Fibroblast of skin of left biceps (primary cell): ENCODE data around the gene FNDC10.
A peak's percentile ranks its signal among the peaks of the same experiment; 100 is the strongest.
"Not testable (repeated sequence)": the region's sequence is repeated elsewhere in the genome, so short reads cannot be mapped to it uniquely, and the experiment has no call there.

Source experiments
- DNase-seq, 2 experiments: peaks; one replicate each; pipeline ENCODE4 v3.0.0-alpha.2; 2013; ENCODE audit warnings: low read depth in 2 of 2

Gene FNDC10

DNA sequence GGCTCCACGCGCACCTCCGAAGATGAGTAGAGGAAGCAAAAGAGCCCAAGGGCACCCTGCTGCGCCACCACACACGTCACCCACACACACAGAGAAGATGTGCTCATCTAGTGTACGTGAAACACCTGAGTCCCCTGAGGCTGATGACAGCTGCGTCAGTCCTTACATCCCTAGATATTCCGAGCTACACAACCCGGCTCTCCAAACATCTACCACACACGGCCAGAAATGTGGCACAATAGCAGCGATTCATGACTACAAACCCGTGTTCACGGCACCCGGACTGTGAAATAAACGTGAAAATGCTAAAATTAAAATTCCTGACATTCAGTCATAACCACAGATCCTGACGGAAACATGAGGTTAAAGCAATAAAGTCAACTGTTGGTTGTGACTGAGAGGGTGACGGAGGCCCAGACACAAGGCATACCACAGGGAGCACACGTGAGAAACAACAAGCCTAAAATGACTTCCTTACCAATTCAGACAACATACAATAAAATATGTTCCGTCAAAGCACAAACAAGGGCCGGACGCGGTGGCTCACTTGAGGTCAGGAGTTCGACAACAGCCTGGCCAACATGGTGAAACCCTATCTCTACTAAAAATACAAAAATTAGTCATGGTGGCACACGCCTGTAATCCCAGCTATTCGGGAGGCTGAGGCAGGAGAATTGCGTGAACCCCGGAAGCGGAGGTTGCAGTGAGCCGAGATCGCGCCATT lies 32.6 kb downstream of the FNDC10 start:
- no peak for DNase-seq

DNA sequence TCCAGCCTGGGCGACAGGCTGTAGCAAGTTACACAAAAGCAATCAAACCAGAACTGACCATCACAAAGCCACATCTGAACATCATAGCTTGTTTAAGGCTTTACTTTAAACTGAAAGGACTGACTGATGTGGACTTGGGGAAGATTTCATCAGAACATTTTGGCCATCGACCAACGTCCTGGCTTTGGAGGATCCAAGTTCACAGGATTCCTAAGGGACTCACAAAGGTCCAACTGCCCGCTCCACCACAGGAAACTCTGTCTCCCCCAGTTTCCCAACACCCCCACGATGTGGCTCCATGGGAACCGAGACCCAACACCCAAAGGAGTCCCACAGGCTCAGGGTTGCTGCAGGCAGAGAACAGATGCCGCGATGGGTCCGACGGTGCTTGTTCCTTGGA lies 34.6 kb downstream of the FNDC10 start:
- no peak for DNase-seq

DNA sequence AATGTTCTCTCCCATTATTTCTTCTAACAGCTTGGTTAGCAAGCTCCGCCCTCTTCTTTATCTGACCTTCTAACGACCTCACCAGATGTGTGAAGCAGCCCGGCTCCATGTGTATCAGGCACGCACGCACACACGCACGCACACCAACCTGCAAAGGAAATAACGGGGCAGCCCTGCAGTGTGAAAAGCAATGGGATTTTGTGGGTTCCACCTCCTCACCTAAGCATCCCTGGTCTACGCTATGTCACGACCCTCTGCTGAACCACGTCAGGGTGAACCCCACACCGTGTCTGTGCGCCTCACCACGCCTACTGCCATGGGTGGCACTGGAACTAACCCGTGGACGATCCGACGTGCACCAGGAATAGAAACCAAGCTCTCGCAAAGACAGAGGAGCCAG lies 35.7 kb downstream of the FNDC10 start:
- no peak for DNase-seq

DNA sequence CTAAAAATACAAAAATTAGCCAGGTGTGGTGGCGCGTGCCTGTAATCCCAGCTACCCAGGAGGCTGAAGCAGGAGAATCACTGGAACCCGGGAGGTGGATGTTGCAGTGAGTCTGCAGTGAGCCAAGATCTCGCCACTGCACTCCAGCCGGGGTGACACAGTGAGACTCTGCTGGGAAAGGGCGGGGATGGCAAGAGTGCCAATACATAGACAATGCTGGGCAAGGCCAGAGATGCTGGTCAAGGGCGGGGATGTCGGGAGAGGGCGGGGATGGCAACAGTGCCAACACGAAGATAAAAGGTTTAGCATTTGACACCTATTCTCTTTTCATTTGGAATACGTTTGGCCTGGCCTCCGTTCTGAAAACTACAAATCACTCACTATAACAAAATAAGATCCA lies 36.2 kb downstream of the FNDC10 start:
- DNase-seq: no peak

DNA sequence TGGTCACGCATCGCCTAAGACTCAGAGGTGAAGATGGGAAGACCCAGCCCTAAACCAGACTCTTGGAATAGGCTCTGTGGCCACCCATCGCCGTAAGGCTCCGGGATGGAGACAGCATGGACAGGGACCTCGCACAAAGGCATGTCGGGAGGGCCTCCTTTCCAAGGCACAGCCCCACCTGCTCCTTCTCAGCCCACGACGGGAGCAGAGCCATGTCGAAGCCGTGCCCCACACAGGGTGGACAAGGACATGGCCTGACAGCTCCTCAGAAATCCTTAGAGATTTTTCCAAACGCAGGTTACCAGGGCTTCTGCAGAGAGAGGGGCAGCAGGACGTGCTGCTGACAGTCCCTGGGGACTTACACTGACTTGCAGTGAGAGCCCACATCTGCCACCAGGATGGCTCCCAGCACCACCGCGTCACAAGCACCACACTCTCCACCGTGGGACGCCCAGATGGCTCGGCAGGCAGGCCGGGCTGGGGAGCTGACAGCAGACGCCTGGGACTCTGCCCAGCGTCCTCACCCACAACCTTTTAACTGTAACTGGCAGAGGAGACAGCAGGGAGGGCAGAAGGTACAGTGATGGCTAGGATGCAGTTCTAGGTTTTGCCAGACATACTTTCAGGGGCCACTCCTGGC lies 37.3 kb downstream of the FNDC10 start:
- DNase-seq: no peak

DNA sequence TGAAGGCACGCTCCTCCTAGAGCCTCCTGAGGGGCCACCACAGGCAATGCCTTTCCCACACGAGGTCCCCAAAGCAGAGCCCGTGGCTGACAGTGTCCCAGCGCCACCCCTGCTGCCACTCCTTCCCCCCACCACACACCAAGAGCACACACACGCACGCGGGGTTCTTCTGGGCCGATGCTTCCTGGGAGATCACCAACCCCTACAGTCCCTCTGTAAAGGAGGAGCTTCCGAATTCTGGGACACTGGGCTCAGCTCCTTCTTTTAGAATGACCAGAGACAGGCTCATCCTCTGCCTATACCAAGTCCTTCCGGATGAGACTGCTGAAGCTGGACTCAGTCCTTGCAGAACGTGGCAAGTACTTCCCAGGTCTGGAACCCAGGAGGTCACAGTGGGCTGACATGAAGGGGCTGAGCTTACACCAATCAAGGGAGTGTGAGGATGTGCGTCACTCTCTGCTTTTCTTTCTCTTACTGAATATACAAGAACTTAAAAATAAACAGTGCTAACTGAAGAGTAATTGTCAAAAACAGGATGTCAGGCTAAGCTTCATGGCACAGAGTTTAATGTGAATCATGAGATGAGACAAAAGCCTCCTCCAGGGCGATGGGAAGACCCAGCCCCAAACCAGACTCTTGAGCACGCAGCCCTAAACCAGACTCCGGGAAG lies 38.0 kb downstream of the FNDC10 start:
- no peak for DNase-seq

DNA sequence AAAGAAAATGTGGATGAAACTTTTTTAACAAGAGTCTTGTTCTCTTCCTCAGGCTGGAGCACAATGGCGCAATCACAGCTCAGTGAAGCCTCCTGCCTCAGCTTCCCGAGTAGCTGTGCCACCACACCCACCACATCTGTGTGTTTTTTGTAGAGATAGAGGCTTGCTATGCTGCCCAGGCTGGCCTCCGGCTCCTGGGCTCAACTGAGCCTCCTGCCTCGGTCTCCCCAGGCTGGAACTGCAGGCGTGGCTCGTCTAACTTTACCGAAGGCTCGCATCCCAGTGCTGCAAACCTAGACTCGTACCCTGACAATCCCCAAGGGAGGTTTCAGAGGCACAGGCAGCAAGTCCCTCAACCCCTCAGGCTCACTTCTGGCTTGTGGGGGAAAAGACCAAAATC lies 39.8 kb downstream of the FNDC10 start:
- DNase-seq: no peak

DNA sequence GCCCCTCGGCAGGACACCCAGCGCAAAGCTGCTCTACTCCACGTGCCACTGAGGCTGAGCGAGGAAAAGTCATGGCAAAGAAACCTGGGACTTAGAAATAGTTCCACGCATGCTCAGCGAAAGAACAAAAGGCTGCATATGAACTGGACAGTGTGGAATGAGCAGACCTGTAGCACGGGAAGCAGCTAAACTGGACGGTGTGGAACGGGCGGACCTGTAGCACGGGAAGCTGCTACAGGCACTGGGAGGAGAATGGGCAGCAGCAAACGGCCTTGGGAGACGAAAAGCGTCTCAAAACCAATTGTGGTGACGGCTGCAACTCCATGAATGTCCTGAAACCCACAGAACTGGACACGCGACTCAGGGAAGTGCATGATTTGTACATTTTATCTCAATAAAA lies 40.9 kb downstream of the FNDC10 start:
- DNase-seq: no peak

DNA sequence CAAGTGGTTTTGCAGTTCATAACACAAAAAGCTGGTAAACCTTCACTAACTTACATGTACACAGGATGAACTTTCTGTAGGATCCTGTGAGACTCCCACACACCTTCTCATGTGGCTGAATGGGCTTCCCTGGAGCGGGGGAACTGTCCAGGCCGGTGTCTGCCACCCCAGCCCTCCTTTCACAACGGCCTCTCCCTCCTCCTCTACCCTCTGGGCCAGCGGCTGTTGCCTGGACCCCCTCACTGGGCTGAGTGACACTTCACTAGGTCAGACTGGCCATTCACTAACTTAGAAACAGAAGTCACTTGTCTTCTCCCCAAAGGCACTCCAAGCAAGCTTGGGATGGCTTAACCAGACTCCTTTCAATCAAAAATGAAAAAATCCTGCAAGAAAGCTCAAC lies 41.3 kb downstream of the FNDC10 start:
- no peak for DNase-seq

DNA sequence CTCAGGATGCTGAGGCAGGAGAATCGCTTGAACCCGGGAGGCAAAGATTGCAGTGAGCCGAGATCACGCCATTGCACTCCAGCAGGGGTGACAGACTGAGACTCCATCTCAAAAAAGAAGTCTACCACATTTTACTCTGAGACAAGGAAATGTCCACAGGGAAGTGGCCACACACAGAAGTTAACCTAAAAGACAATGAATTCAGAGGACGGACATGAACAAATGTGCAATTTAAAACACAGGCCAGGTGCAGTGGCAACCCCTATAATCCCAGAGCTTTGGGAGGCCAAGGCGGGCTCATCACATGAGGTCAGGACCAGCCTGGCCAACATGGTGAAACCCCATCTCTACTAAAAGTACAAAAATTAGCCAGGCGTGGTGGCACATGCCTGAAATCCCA lies 42.2 kb downstream of the FNDC10 start:
- not testable (repeated sequence) for DNase-seq

DNA sequence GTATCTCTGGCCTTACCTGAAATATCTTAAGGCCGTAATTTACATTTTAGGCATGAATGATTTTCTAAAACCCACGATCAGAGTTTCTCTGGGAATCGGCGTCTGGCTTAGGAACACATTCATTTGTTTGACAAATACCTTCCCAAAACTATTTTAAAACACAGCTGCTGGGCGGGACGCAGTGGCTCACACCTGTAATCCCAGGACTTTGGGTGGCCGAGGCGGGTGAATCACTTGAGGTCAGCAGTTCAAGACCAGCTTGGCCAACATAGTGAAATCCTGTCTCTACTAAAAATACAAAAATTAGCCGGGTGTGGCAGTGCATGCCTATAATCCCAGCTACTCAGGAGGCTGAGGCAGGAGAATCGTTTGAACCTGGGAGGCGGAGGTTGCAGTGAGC lies 43.0 kb downstream of the FNDC10 start:
- not testable (repeated sequence) for DNase-seq

DNA sequence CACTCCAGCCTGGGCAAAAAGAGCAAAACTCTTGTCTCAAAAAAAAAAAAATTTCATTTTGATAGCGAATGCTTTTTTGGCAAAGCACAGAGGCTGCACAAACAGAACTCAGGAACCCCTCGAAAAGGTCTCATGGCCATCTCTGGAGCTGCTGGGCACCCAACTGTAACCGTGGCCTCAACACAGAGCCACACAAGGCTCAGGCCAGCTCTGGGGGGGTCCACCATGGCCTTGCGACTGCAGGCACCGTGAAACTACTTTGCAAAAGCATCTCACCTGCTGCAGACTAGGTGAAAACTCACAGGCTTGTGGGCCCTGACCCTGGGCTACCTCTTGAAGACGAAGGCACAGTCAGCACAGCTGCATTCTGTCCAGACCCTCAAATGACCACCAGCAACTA lies 43.4 kb downstream of the FNDC10 start:
- no peak for DNase-seq

DNA sequence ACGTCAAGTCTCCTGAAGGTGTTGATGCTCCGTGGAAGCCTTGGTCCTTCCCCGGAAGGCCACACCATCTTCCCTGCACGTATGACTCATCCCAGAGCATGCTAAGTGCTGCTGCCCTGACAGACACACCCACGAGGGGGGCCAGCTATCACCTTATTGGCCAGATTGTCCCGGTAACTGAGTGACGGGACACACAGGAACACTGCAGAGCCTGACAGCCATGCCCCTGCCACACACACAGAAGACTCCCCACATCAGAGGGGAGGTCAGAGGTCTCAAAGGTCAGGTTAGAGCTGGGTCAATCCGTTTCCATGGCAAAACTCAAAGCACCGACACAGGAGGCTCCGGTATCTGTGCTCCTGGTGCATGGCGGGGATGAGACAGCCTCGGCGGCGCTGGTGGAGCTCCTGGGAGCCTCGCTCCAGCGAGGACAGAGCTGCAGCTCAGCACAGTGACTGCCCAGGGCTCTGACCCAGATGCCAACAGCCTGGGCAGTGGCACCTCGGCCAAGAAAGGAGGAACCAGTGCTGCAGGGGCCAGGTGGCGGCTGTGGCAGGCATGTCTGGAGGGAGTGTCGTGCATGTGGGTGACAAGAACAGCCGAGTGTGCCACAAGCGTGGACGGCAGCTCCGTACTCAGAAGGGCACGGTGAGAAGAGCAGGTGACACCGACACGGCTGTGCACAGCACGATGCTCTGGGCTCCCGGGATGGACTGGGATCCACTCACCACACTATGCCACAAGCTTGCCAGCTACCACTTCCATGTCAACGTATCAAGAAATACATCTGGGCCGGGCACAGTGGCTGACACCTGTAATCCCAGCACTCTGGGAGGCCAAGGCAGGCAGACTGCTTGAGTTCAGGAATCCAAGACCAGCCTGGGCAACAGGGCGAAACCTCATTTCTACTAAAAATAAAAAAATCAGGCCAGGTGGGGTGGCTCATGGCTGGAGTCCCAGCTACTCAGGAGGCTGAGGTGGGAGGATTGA lies 44.7 kb downstream of the FNDC10 start:
- DNase-seq: peak in 1 of 2 experiments; percentile 20

DNA sequence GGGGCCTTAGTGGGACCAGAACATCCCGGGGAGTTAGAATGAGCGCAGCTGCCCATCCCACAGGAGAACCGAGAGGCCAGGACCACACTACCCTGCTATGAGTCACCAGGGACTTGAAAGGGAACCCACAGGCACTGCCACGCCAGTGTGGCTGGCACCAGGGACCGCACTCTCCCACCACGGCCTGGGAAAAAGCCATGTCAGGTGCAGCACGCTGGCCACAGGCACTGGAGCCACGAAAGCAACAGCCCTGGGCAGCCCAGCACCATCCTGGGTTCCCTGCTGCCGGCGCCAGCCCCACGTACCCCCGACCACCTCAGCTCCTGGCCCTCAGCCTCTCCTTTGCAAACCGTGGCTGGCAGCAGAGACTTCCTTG lies 45.4 kb downstream of the FNDC10 start:
- no peak for DNase-seq

DNA sequence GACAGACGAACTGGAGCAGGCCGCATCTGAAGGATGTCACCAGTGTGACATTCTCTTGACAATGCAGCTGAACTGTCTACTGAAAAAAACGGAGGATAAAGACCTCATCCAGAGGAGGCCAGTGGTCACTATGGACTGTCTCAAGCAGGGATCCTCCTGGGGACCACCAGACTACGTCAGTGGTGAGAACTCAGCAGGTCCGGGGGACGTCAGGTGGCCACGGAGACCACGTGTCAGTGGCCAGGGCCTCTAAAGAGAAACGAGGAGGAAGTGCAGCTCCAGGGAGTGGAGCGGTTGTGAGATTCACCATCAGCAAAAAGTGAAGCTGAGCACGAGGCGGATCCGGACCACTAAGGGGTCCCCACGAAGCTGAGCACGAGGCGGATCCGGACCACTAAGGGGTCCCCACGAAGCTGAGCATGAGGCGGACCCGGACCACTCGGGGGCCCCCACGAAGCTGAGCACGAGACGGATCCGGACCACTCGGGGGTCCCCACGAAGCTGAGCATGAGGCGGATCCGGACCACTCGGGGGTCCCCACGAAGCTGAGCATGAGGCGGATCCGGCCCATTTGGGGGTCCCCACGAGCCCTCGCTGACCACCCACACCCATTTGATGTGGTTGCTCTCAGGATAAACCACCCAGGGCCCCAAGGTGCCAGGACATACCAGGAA lies 46.0 kb downstream of the FNDC10 start:
- DNase-seq: no peak

DNA sequence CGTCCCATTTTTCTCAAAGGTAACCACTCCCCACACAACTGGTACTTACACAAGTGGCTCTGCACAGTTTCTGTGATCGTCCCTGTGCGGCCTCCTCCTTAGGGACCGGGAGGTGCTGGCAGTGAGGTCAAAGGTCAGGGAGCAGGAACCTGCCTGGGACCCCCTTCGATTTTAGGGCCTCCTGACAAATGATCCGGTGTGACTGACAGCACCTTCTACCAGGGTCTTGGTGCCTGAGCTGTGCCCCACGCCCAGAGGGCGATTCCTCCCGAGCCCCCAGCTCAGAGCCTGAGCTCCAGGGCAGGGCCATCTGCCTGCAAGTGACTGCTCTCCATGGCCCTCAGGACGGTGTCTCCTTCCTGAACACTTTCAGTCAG lies 47.7 kb downstream of the FNDC10 start:
- DNase-seq: no peak

DNA sequence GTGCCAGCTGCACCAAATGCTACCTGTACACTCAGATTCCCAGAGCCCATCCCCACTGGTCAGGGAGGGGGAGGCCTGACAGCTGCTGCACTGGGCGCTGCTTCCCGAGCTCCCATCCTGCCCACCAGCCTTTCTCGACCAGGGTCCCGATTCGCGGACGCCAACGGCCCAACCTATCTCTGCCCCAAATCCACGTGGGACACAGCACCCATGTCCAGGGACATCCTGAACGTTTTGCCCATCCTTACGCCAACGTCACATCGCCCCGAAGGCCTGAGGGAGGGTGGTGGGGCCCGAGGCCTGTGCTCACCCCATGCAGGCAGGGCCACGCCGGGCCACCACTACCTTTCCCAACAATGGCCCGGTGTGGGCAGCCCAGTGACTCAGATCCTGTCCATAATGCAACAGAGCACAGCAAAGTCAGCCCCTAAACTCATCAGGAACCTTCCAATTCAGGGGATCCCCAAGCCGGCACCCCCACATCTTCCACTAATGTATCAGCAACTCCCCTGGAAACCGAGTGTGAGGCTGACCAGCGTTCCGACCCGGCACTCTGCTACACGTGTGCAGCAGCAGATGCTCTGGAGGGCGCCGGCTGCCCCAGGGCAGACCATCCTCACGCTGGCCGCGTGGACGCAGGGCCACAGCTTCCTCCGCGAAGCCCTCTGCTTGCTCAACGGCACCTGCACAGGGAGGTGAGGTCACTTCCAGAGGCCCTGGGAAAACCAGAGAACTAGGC lies 48.2 kb downstream of the FNDC10 start:
- no peak for DNase-seq

DNA sequence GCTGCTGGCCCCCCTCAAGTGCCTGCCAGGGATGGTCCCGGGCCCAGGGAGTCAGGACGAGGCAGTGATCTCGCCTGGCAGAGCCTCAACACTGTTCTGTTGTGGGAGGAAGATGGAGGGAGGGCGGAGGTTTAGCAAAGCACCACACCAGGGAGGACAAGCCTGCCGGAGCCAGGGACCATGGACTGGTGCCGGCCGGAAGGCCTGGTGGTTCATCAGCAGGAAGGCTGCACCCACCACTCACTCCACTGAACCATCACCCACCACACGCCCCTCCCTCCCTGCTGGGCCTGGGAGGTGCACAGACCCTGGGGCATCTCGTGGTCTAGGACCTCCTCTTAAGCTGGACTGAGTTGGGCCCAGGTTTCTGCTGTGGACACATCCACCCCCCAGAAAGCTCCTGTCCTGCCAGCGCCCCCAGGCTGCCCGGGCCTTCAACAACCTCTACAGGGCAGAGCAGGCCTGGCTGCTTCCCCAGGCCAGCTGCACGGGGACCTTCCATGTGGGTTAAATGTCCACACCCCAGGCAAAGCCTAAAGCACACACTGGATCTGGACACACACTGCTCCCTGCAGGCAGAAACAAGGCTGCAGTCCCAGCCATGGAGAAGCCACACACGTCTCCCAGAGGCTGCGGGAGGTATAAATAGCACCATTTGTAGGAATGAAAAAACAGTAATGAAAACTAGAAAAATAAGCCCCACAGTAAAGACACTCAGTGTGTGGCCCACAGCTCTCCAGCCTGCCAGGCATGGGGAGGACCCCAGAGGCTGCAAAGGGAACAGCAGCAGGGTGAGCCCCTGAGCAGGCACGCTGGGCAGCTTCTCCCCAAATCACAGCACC lies 49.1 kb downstream of the FNDC10 start:
- peak in 1 of 2 experiments; percentile 13 for DNase-seq

DNA sequence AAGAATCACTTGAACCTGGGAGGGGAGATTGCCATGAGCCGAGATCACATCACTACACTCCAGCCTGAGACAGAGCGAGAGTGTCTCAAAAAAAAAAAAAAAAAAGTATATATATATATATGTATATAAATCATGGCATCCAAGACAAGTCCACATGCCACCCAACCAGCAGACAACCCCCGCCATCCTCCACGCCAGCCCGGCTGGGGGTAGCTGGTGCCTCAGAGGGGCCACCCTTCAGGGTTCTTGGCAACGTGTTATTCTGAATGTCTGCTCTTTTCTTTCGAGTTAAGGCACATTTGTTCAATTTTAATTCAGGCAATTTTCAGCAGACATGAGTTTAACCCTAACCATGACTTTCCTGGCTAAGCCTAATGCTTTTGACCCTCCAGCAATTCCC lies 49.8 kb downstream of the FNDC10 start:
- no peak for DNase-seq

DNA sequence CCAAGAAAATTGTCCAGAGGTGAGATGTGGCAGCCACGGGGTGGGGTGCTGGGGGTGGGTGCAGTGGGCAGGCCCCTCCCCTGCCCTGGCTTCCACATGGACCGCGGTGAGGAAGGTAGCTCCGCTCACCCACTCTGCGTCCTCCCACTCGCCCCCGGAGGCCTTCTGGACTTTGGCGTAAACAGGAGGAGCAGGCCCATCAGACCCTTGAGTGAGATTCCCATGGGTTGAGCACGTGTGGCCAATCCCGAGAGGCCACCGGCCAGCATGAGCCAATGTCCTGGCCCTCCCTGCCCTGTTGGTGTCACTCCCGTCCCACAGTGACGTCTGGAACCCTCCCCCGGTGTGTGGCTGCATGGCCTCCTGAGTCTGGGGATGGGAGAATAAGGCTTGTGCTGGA lies 51.3 kb downstream of the FNDC10 start:
- DNase-seq: no peak
